PFSK-1 (cell line): ENCODE measurements around the gene YAF2.

Source experiments
- SIN3A ChIP-seq: IDR thresholded peaks from 2 replicates; pipeline ENCODE4 v1.6.1; 2012; ENCODE audit warnings: mild to moderate bottlenecking, low read length, moderate library complexity, borderline replicate concordance; ENCODE audit not compliant: insufficient read depth
- TF ChIP-seq, protein P1 (sequence below), 2 experiments: IDR thresholded peaks; 2 replicates each; pipeline versions ENCODE4 v1.6.1 to v1.8.0; 2011 to 2012; ENCODE audit warnings: low read depth in 2 of 2, low read length in 2 of 2, control low read depth in 1 of 2, inconsistent platforms in 1 of 2, mild to moderate bottlenecking in 1 of 2, moderate library complexity in 1 of 2; ENCODE audit not compliant: insufficient read depth in 1 of 2

DNA sequence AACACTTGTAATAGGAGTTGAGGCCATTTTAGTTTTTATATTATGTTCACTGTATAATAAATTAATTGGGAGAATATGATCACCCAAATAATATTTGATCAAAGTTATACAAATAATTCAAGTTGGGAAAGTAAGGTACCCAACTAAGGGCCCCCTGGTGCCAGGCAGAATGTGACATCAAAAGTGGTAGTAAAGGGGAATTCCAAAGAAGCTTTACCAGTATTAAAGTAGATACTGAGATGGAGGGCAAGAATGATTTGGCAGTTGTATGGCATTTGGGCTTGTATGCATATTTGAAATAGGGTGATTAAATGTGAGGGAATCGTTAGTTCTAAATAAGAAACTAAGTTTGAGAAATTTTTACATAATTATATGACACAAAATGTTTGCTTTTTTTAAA, 111.1 kb downstream of the YAF2 start:
- TF ChIP-seq SIN3A, result no peak
- TF ChIP-seq, protein P1, sequence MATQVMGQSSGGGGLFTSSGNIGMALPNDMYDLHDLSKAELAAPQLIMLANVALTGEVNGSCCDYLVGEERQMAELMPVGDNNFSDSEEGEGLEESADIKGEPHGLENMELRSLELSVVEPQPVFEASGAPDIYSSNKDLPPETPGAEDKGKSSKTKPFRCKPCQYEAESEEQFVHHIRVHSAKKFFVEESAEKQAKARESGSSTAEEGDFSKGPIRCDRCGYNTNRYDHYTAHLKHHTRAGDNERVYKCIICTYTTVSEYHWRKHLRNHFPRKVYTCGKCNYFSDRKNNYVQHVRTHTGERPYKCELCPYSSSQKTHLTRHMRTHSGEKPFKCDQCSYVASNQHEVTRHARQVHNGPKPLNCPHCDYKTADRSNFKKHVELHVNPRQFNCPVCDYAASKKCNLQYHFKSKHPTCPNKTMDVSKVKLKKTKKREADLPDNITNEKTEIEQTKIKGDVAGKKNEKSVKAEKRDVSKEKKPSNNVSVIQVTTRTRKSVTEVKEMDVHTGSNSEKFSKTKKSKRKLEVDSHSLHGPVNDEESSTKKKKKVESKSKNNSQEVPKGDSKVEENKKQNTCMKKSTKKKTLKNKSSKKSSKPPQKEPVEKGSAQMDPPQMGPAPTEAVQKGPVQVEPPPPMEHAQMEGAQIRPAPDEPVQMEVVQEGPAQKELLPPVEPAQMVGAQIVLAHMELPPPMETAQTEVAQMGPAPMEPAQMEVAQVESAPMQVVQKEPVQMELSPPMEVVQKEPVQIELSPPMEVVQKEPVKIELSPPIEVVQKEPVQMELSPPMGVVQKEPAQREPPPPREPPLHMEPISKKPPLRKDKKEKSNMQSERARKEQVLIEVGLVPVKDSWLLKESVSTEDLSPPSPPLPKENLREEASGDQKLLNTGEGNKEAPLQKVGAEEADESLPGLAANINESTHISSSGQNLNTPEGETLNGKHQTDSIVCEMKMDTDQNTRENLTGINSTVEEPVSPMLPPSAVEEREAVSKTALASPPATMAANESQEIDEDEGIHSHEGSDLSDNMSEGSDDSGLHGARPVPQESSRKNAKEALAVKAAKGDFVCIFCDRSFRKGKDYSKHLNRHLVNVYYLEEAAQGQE (IDR thresholded peaks at IDR 0.05; ENCODE audit: insufficient read depth in 1 of 2, low read depth in 2 of 2, low read length in 2 of 2), result no peak
